GM19468 (cell line): Measurements from ENCODE around the gene PEX7.
"Not testable (repeated sequence)": the region's sequence is repeated elsewhere in the genome, so short reads cannot be mapped to it uniquely, and the experiment has no call there.

Experiments
- ATAC-seq: cut with Tn5 transposase; IDR thresholded peaks from one replicate; pipeline ENCODE4 v1.9.1; 2021; ENCODE audit warnings: mild to moderate bottlenecking, moderate library complexity, moderate number of reproducible peaks; ENCODE audit not compliant: unreplicated experiment; ENCODE audit errors: extremely low read depth

The PEX7 gene

GRCh38 chr6:136890194-136890839 is 67.9 kb downstream of the PEX7 start:
- no peak for ATAC-seq

GRCh38 chr6:136890986-136891385 is 68.6 kb downstream of the PEX7 start:
- no peak for ATAC-seq

GRCh38 chr6:136893187-136893586 is 70.8 kb downstream of the PEX7 start:
- ATAC-seq = no peak

- no peak for ATAC-seq
These were observed 73.5 kb downstream of the PEX7 start for GRCh38 chr6:136895901-136896300.

- no peak for ATAC-seq
These were observed 74.7 kb downstream of the PEX7 start for GRCh38 chr6:136897071-136897470.

- ATAC-seq = no peak
These were observed 78.9 kb downstream of the PEX7 start for GRCh38 chr6:136901212-136901784.

GRCh38 chr6:136904477-136904876 is 82.1 kb downstream of the PEX7 start:
- ATAC-seq = not testable (repeated sequence)

- no peak for ATAC-seq
These were observed 92.6 kb downstream of the PEX7 start for GRCh38 chr6:136914947-136915346.

- no peak for ATAC-seq
These were observed 96.3 kb downstream of the PEX7 start for GRCh38 chr6:136918706-136919105.

- ATAC-seq = no peak
These were observed 97.8 kb downstream of the PEX7 start for GRCh38 chr6:136920216-136920615.

GRCh38 chr6:136920671-136921380 is 98.4 kb downstream of the PEX7 start:
- no peak for ATAC-seq

- no peak for ATAC-seq
These were observed 99.1 kb downstream of the PEX7 start for GRCh38 chr6:136921381-136921935.

- no peak for ATAC-seq
These were observed 99.7 kb downstream of the PEX7 start, which contains the start of gene SLC35D3 for GRCh38 chr6:136921936-136922684. TSS of gene SLC35D3 (plus strand) at chr6:136922301. CDS start at chr6:136922429, 128 bp downstream.

GRCh38 chr6:136922685-136923006 is 100.3 kb downstream of the PEX7 start:
- no peak for ATAC-seq

GRCh38 chr6:136923116-136923953 is 100.9 kb downstream of the PEX7 start:
- no peak for ATAC-seq

- ATAC-seq = no peak
These were observed 101.7 kb downstream of the PEX7 start for GRCh38 chr6:136923954-136924673.

GRCh38 chr6:136926383-136926782 is 104.0 kb downstream of the PEX7 start:
- ATAC-seq = no peak

- ATAC-seq = no peak
These were observed 104.9 kb downstream of the PEX7 start for GRCh38 chr6:136927292-136927691.

GRCh38 chr6:136930528-136930927 is 108.1 kb downstream of the PEX7 start:
- ATAC-seq = no peak
